CD4-positive, alpha-beta T cell treated with Interleukin-15 for 1 hour (primary cell): ENCODE results near the gene PLCXD1.
"Not testable (repeated sequence)": the region's sequence is repeated elsewhere in the genome, so short reads cannot be mapped to it uniquely, and the experiment has no call there.

Experiments
- DNase-seq: peaks from one replicate; pipeline ENCODE4 v3.0.0-alpha.2; 2020

Gene PLCXD1, protein sequence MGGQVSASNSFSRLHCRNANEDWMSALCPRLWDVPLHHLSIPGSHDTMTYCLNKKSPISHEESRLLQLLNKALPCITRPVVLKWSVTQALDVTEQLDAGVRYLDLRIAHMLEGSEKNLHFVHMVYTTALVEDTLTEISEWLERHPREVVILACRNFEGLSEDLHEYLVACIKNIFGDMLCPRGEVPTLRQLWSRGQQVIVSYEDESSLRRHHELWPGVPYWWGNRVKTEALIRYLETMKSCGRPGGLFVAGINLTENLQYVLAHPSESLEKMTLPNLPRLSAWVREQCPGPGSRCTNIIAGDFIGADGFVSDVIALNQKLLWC

DNA sequence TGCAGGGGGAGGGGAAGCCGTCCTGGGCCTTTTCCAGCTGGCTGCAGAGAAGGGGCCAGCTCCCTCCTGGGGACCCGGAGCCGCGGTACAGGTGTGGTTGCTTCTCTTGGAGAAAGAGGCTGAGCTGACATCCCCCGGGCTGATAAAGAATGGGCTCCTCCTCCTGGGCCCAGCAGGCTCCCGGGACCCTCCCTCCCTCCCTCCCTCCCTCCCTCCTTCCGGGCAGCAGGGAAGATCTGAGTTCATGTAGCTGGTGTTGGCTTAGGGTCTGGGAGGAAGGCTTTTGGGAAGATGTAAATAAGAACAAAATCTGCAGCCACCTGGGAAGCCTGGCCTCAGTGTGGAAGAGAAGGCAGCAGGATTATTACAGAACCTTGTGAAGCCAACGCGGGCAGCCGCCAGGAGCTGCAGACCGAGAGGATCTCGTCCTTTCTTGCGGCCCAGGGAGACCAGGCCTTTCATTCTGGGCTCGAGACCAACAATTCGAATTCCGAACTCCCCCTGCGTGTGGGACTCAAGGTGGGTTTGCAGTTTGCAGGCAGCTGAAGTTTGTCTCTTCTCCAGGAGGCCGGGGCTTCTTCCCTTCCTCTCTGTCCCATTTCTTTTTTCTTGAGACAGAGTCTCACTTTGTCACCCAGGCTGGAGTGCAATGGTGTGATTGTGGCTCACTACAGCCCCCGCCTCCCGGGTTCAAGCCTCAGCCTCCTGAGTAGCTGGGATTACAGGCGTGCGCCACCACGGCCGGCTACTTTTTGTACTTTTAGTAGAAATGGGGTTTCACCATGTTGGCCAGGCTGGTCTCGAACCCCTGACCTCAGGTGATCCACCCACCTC lies at the start of gene PLCXD1:
TSS of gene PLCXD1 (plus strand) at position 216 of the 834 bp plus-strand sequence. CDS start 2,807 bp downstream, outside the sequence.
- DNase-seq, result peak; percentile 12

DNA sequence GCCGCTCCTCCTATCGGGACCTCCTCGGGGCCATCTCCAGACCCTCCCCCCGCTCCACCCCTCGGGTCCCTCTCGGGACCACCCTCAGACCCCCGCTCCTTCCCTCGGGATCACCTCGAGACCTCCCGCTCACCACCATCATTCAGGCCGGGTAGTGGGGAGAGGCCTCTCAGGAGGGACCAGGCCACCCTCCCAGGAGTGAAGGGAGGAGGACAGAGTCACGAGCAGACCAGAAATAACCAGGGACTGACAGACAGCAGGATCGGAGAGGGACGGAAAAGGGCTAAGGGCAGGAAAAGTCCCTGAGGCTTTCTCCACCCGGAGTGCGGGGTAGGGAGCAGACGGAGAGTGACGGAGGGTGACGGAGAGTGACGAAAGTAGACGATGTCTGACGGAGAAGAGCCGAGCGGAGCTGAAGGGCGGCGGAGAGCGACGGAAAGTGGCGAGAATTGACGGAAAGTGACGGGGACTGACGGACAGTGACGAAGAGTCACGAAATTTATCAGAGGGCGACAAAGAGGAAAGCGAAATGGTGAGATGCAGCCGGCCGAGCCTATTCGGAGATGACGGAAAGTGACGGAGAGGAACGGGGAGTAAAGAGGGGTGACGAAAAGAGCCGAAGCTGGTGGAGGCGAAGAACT lies 49.4 kb upstream of the PLCXD1 start:
- not testable (repeated sequence) for DNase-seq

DNA sequence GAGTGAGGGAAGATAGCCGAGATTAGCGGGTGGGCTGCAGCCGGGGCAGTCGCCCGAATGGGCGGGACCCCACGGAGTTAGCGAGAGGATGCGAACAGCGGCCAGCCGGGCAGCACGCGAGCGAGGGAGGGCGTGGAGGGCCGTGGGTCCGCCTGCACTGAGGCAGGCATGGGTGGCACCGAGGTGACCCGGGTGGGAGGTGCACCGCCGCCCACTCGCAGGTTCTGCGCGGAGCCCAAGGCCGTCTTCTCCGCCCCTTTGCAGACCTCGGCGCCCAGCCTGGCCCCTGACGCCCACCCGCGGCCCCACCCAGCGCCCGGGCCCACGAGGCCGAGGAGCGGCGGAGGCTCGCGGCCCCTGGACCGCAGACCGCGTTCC lies 48.9 kb upstream of the PLCXD1 start:
- DNase-seq, result not testable (repeated sequence)

DNA sequence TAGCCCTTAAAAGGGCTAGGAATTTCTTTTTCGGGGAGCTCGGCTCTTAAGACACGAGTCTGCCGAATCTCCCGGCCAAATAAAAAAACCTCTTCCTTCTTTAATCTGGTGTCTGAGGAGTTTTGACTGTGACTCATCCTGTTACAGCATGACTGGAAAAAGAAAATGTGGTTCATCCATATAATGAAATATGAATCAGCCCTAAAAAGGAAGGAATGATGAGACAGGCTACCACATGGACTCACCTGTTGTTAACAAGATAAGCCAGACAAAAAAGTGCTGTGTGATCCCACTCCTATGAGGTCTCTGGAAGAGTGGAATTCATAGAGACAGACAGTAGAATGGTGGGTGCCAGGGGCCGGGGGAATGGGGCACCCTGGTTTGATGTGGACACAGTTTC lies 45.0 kb upstream of the PLCXD1 start:
- DNase-seq, result not testable (repeated sequence)

DNA sequence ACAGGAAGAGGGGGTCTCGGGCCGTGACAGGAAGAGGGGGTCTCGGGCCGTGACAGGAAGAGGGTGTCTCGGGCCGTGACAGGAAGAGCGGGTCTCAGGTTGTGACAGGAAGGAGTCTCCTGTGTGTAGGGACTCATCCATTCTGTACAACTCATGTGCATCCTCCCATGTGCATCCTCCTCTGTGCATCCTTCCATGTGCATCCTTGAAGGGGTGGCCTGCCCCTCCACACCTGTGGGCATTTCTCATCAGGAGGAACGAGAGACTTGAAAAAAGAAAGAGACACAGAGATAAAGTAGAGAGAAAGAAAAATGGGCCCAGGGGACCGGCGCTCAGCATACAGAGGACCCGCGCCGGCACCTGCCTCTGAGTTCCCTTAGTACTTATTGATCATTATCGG lies 30.2 kb upstream of the PLCXD1 start:
- no peak for DNase-seq

DNA sequence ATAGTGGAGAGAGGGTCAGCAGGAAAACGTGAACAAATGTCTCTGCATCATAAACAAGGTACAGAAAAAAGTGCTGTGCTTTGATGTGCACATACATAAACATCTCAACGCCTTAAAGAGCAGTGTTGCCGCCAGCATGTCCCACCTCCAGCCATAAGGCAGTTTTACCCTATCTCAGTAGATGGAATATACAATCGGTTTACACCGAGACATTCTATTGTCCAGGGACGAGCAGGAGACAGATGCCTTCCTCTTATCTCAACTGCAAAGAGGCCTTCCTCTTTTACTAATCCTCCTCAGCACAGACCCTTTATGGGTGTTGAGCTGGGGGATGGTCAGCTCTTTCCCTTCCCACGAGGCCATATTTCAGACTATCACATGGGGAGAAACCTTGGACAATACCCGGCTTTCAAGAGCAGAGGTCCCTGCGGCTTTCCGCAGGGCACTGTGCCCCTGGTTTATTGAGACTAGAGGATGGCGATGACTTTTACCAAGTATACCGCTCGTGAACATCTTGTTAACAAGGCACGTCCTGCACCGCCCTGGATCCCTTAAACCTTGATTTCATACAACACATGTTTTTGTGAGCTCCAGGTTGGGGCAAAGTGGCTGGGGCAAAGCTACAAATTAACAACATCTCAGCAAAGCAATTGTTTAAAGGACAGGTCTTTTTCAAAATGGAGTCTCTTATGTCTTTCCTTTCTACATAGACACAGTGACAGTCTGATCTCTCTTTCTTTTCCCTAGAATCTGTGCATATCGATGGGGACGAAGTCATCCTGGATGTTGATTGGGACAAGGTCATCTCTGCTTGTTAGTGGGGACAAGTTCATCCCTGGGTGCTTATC lies 29.6 kb upstream of the PLCXD1 start:
- not testable (repeated sequence) for DNase-seq

DNA sequence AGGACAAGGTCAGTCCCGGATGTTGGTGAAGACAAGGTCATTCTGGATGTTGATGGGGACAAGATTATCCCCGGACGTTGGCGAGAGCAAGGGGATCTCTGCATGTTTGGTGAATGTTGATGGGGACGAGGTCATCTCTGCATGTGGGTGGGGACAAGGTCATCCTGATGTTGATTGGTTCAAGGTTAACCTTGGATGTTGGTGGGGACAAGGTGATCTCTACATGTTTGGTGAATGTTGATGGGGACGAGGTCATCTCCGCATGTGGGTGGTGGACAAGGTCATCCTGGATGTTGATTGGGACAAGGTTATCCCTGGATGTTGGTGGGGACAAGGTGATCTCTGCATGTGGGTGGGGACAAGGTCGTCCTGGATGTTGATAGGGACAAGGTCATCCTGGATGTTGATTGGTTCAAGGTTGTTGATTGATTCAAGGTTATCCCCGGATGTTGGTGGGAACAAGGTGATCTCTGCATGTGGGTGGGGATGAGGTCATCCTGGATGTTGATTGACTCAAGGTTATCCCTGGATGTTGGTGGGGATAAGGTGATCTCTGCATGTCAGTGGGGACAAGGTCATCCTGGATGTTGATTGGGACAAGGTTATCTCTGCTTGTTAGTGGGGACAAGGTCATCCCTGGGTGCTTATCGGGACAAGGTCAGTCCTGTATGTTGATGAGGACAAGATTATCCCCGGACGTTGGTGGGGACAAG lies 28.8 kb upstream of the PLCXD1 start:
- DNase-seq, result no peak

DNA sequence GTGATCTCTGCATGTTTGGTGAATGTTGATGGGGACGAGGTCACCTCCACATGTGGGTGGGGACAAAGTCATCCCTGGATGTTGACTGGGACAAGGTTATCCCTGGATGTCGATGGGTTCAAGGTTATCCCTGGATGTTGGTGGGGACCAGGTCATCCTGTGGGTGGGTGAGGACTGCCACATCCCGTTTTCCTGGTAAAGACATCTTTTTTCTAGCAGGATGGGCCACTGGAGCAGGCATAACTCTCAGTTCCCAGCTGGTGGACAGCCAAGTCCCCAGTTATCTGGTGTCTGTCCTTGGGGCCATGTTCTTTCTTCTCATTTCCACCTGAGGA lies 28.3 kb upstream of the PLCXD1 start:
- no peak for DNase-seq

DNA sequence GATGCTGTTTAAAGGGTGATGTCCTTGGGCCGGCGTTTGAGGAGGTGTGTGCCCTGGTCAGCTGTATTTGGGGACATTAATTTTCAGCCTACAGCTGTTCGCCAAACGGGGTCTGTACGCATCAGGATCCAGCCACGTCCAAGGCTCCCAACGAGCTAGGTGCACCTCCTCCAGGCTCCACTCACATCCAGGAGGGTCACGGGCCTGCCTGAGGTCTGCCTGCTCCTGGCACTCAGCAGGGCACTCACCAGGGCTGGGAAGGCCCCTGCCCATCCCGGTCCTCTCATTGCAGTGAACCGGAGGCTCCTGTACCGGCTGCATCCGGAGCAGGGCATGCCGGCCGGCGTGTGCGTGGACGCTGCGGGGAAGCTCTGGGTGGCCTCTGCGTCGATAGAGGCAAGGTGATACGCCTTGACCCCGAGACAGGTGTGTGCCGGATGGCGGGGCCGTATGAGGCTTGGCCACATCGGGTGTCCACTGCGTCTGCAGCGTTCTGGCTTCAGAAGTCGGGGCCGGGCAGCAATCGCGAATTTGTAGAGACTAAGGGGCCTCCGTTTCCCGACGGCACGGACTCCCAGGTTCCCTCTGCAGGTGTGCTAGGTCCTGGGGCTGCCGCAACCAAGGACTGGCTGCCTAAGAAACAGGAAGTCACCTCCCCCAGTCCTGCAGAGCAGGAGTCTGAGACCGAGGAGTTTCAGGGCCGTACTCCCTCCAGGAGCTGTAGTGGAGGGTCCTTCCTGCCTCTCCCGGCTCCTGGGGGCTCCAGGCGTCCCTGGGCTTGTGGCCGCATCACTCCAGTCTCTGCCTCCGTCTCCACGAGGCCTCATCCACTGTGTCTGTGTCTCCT lies 27.5 kb upstream of the PLCXD1 start:
- no peak for DNase-seq

DNA sequence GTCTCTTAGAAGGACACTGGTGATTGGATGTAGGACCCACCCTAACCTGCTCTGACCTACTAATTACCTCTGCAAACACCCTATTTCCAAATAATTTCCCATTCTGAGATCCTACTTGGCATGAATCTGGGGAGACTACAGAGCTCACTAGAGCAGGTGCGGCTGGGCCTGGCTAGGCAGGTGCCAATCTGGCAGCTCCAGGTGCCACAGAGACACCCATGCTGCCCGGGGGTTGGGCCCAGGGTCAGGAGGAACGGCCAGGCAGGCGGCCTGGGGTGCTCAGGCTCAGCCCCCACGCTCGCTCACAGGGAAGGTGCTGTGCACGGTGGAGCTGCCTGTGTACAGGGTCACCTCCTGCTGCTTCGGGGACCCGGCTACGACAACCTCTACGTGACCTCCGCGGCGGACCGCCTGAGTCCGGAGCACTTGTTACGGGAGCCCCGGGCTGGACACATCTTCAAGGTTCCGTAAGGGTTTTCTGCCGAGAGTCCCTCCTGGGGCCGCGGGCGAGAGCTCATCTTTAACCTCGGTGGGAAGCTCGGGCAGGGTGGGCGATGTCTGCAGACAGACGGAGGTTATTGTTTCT lies 26.5 kb upstream of the PLCXD1 start:
- no peak for DNase-seq

DNA sequence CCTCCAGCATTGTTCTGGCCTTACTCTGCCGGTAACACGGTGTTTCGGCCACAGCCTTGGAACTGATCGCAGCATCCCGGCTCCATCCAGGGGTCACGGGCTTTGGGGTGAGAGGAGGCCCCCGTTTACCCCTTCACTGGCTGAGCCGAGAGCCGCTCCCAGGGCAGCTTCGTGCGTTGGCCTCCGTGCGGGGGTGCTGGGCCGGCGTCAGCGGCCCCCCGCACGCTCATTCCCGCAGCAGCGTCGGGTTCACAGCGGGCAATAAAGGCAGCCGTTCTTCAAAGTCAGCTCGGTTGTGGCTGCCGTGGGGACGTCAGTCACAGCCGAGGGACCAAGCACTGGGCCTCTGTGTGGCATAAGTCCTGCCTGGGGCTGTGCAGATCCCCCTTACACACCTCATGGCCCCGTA lies 25.3 kb upstream of the PLCXD1 start:
- no peak for DNase-seq

DNA sequence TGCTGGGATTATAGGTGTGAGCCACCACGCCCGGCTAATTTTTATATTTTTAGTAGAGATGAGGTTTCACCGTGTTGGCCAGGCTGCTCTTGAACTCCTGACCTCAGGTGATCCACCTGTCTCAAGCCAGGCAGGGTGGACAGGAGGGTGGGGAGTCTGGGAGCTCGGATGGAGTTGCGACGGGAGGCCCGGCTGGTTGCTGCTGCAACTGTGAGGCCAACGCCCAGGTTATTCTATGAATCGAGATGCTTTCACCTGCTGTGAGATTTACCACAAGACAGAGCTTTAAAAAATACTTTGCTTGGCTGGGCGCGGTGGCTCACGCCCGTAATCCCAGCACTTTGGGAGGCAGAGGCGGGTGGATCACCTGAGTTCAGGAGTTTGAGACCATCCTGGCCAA lies 24.1 kb upstream of the PLCXD1 start:
- not testable (repeated sequence) for DNase-seq

DNA sequence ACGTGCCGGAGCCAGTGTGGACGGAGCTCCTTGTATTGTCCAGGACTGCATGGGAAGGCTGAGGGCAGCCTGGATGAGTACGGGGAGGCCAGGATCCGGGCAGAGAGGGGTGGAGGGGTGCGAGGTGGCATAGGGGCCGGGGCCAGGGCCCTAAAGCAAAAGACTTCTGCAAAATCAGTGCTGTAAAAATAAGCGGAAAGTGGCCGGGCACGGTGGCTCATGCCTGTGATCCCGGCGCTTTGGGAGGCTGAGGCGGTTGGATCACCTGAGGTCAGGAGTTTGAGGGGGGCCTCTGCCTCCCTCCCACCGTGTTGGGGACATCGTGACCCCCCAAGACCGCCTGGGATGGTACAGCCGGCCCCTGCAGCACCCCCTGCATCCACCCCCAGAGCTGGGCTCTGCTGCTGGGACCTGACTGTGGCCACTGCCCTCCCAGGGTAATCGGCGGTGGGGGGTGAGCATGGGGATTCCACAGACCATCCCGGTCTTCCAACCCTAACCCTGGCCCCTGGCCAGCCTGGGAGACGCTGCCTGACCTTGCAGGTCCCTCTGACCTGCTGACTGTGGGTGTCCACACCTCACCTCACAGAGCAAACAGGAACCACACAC lies 23.4 kb upstream of the PLCXD1 start:
- DNase-seq, result no peak

DNA sequence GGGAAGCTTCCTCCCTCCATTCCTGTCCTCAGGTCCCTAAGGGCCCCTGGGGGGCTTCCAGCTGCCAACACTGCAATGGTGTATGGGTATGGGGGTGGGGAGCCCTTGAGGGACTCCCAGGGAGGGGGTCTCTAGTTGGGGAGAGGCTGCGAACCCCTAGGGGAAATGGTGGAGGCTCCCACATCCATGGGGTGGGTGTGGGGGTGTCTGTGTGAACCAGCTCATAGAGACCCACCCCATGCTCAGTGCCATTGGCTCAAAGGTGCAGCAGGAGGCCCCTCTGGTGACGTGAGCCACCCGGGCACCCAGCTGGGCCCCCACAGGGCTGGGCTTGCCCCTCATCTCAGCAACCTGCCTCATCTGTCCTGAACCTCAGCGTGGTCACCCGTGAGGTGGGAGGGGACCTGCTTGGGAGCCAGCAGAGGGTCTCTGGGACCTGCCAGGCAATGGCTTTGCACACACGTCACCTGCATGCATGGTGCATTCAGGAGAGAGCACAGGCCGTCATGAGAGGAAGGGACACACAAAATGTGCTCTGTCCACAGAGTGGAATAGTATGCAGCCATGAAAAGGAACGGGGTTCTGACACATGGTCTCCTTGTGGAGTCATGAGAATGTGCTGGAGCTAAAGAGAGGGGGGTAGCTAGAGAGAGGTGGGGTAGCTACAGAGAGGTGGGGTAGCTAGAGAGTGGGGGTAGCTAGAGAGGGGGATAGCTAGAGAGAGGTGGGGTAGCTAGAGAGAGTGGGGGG lies 22.7 kb upstream of the PLCXD1 start:
- DNase-seq, result no peak

DNA sequence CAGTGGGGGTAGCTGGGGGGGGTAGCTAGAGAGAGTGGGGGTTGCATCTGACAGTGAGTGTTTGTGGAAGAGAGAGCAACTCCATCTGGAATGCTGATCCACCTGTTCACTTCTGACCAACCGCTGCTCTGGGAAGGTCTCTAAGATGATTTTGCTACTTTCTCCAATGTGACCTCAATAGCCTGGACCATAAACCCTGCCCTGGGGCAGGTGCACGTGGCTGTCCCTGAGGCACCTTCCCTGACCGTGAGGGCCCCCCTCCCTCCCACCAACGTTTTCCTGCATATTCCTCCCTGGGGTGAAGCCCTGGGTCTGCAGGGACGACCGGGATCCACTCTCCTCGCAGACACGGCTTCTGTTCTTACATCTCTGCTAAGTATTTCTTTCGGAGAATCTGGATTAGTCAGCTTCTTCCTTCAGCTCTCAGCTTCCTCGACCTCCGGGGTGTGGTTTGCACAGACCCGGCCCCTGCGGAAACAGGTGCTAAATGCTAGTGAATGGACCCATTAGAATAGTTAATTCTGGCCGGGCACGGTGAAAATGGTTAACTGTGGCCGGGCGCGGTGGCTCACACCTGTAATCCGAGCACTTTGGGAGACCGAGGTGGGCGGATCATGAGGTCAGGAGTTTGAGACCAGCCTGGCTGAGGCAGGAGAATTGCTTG lies 21.4 kb upstream of the PLCXD1 start:
- peak; percentile 17 for DNase-seq

DNA sequence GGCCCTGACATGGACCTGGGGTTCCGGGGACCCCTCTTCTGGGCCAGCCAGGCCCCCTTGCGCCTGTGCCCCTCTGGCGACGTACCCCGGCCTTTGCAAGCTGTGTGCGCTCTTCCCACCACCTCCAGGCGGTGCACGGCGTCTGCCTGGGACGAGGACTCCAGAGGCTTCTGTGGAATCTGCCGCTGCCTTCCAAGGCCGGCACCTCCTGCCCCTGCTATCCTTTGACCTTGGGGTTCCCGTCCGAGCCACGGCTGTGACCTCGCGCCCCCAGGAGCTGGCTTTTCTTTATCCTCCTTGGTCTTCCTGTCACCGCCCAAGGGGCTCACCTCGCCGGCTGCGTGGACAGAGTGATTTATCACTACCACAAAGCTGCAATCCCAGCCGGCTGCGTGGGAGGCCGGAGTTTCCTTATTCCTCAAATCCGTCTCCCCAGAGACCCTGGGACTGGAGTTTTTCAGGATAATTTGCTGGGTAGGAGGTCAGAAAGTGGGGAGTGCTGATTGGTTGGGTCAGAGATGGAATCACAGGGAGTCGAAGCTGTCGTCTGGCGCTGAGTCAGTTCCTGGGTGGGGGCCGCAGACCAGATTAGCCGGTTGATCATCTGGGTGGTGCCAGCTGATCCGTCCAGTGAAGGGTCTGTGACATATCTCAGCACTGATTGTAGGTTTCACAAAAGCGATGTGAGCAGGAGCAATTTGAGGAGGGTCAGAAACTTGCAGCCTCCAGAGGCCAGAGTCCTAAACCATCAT lies 19.8 kb upstream of the PLCXD1 start:
- DNase-seq, result no peak

DNA sequence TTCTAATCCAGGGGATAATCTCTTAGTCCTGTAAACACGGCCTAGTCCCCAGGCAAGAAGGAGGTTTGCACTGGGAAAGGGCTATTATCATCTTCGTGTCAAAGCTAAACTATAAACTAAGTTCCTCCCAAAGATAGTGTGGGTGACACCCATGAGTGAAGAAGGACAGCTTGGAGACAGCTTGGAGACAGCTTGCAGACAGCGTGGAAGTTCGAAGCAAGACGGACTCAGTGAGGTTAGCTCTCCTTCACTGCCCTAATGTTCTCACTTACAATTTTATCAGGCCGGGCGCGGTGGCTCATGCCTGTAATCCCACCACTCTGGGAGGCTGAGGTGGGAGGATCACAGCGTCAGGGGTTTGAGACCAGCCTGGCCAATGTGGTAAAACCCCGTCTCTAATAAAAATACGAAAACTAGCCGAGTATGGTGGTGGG lies 19.2 kb upstream of the PLCXD1 start:
- DNase-seq, result no peak

DNA sequence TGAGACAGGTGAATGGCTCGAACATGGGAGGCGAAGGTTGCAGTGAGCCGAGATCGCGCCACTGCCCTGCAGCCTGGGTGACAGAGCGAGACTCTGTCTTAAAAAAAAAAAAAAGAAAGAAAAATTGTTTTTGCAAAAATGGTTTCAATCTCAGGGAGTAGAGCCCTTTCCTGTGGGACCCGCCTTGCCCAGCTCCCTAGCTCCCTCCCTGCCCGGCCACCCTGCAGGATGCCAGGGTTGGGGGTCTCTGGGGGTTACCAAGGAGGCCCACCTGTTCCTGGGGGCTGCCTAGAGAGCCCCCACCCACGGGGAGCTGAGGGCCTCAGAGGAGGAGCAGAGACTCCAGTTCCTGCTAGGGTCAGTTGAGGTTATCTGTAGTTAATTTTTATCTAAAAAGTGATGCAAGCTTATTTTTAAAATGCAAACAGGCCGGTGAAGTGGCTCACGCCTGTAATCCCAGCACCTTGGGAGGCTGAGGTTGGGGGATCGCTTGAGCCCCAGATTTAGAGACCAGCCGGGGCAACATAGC lies 18.7 kb upstream of the PLCXD1 start:
- no peak for DNase-seq
